Measurements from ENCODE around the gene PTGDS. TPM values are rescaled to one million over a fixed set of nuclear protein-coding genes. Genes with fewer than 3 reads are reported as not detected.

Gene PTGDS
- total RNA-seq, 2 donors from 2014 or later: 13.8 to 22.1 TPM

GRCh38 chr9:136946228-136947027, 30.9 kb upstream of the PTGDS start:
- H3K27me3 Mint-ChIP-seq (ENCODE audit: insufficient read depth): no peaks in the 10 kb centered on the region

GRCh38 chr9:136947028-136947891, 30.0 kb upstream of the PTGDS start:
- no peak overlapping the region for H3K27ac Mint-ChIP-seq
- H3K27ac ChIP-seq (ENCODE audit: low read depth, low read length): no peak overlapping the region
- no peak overlapping the region for H3K9ac ChIP-seq (ENCODE audit: extremely low read depth, low read length, poor library complexity, severe bottlenecking)
- peaks cover 8% of the 10 kb centered on the region for H3K36me3 ChIP-seq (ENCODE audit: control insufficient read depth, insufficient read depth, low read length)
- H3K4me3 Mint-ChIP-seq: no peak overlapping the region
- WGBS, 2 experiments (ENCODE audit: insufficient coverage in 1 of 2, insufficient read length in 1 of 2): 73 to 84% methylated on average over 14 to 26 of the region's 26 CpGs
- peaks cover 5% of the 10 kb centered on the region for H3K36me3 Mint-ChIP-seq (ENCODE audit: low read depth)
- H3K4me3 ChIP-seq (ENCODE audit: low read length): no peak overlapping the region
- H3K9me3 Mint-ChIP-seq: no peaks in the 10 kb centered on the region
- no peaks in the 10 kb centered on the region for H3K27me3 Mint-ChIP-seq (ENCODE audit: insufficient read depth)
- peaks cover 3% of the 10 kb centered on the region for H3K4me1 ChIP-seq (ENCODE audit: control insufficient read depth, insufficient read depth, low read length)
- DNase-seq: no peak
- H3K9me3 ChIP-seq (ENCODE audit: control insufficient read depth, low read length): no peaks in the 10 kb centered on the region
- H3K27me3 ChIP-seq (ENCODE audit: control insufficient read depth, insufficient read depth, low read length, poor library complexity, severe bottlenecking): no peaks in the 10 kb centered on the region
- no peak for TF ChIP-seq CTCF (conservative IDR thresholded peaks at IDR 0.05)
- H3K4me1 Mint-ChIP-seq: peaks cover 8% of the 10 kb centered on the region

More at GRCh38 chr9:136946228-136947027, 30.9 kb upstream of the PTGDS start:
- H3K36me3 ChIP-seq (ENCODE audit: control insufficient read depth, insufficient read depth, low read length): peaks cover 16% of the 10 kb centered on the region
- no peak for DNase-seq
- H3K9me3 Mint-ChIP-seq: no peaks in the 10 kb centered on the region
- H3K4me1 Mint-ChIP-seq: peaks cover 8% of the 10 kb centered on the region
- H3K4me3 Mint-ChIP-seq: no peak overlapping the region
- H3K9me3 ChIP-seq (ENCODE audit: control insufficient read depth, low read length): no peaks in the 10 kb centered on the region
- H3K4me1 ChIP-seq (ENCODE audit: control insufficient read depth, insufficient read depth, low read length): peaks cover 3% of the 10 kb centered on the region
- no peak overlapping the region for H3K27ac Mint-ChIP-seq
- TF ChIP-seq CTCF (conservative IDR thresholded peaks at IDR 0.05): no peak
- H3K36me3 Mint-ChIP-seq (ENCODE audit: low read depth): peaks cover 10% of the 10 kb centered on the region
- H3K4me3 ChIP-seq (ENCODE audit: low read length): no peak overlapping the region
- WGBS, 2 experiments (ENCODE audit: insufficient coverage in 1 of 2, insufficient read length in 1 of 2): 89 to 92% methylated on average over 8 to 27 of the region's 27 CpGs
- no peak overlapping the region for H3K9ac ChIP-seq (ENCODE audit: extremely low read depth, low read length, poor library complexity, severe bottlenecking)
- no peaks in the 10 kb centered on the region for H3K27me3 ChIP-seq (ENCODE audit: control insufficient read depth, insufficient read depth, low read length, poor library complexity, severe bottlenecking)
- no peak overlapping the region for H3K27ac ChIP-seq (ENCODE audit: low read depth, low read length)

- no peaks in the 10 kb centered on the region for H3K36me3 Mint-ChIP-seq (ENCODE audit: low read depth)
- peaks cover under 1% of the 10 kb centered on the region for H3K36me3 ChIP-seq (ENCODE audit: control insufficient read depth, insufficient read depth, low read length)
- 65 to 70% methylated on average over 10 to 15 of the region's 15 CpGs for WGBS, 2 experiments (ENCODE audit: insufficient coverage in 1 of 2, insufficient read length in 1 of 2)
- TF ChIP-seq CTCF (conservative IDR thresholded peaks at IDR 0.05): peak; percentile 79
- no peak overlapping the region for H3K27ac Mint-ChIP-seq
- peaks cover 8% of the 10 kb centered on the region for H3K4me1 Mint-ChIP-seq
- no peak overlapping the region for H3K27ac ChIP-seq (ENCODE audit: low read depth, low read length)
- H3K9me3 ChIP-seq (ENCODE audit: control insufficient read depth, low read length): no peaks in the 10 kb centered on the region
- peaks cover 3% of the 10 kb centered on the region for H3K4me1 ChIP-seq (ENCODE audit: control insufficient read depth, insufficient read depth, low read length)
- H3K27me3 ChIP-seq (ENCODE audit: control insufficient read depth, insufficient read depth, low read length, poor library complexity, severe bottlenecking): no peaks in the 10 kb centered on the region
- H3K4me3 Mint-ChIP-seq: peak overlapping the region; percentile 73
- no peak overlapping the region for H3K9ac ChIP-seq (ENCODE audit: extremely low read depth, low read length, poor library complexity, severe bottlenecking)
- H3K27me3 Mint-ChIP-seq (ENCODE audit: insufficient read depth): no peaks in the 10 kb centered on the region
- DNase-seq: peak; percentile 89
- no peak overlapping the region for H3K4me3 ChIP-seq (ENCODE audit: low read length)
- H3K9me3 Mint-ChIP-seq: no peaks in the 10 kb centered on the region
Observed at GRCh38 chr9:136947955-136948510, 29.3 kb upstream of the PTGDS start.

All from endodermal cell (in vitro differentiated cells).